GM18867 (cell line): ENCODE data around the gene WDR27.

Source experiments
- ATAC-seq: cut with Tn5 transposase; IDR thresholded peaks from one replicate; pipeline ENCODE4 v1.9.1; 2021; ENCODE audit warnings: mild to moderate bottlenecking, moderate library complexity; ENCODE audit not compliant: unreplicated experiment

The WDR27 gene

DNA sequence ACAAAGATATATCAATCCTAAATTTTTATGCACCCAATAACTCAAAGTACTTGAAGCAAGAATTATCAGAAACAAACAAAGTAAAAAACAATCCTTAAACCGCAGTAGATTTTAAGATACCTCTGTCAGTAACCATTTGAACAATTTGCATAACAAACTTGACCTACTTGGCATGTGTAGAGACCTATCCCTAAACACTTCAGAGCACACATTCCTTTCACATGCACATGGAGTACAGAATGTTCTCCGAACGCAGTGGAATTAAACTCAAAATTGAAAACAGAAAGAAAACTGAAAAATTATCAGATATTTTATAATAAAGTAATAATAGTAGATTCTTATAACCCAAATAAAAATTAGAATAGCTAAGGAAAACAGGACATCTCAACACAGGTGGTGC is 285.6 kb downstream of the WDR27 start:
- no peak for ATAC-seq

DNA sequence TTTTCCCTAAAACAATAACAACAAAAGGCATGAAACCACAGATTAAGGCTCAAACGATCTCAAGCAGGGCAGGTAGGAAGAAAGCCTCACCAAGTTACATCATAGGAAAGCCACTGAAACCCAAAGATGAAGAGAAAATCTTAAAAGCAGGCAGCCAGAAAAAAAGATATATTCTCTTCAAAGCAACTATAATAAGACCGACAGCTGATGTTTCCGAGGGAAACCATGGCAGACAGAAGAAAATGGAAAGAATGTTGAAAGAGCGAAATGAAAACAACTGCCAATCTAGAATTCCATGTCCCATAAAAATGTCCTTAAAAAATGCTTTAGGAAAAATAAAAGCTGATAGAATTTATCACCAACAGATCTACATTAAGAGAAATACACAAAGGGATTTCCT is 286.6 kb downstream of the WDR27 start:
- no peak for ATAC-seq

DNA sequence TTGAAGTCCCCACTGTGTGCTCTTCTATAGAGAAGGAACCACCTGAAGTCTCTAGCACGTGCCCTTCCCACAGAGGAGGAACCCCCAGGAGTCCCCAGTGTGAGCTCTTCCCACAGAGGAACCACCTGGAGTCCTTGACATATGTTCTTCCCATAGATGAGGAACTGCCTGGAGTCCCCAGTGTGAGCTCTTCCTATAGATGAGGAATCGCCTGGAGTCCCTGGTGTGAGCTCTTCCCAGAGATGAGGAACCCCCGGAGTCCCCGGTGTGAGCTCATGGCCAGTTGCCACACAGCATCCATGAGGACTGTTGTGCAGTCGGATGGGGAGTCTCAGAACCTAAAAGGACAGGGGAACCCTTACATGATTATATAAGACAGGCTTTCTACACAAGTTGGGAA is 290.1 kb downstream of the WDR27 start:
- no peak for ATAC-seq

- no peak for ATAC-seq
Measured at GRCh38 chr6:169411296-169411695, 290.5 kb downstream of the WDR27 start.

GRCh38 chr6:169409742-169410312 is 292.0 kb downstream of the WDR27 start:
- no peak for ATAC-seq

DNA sequence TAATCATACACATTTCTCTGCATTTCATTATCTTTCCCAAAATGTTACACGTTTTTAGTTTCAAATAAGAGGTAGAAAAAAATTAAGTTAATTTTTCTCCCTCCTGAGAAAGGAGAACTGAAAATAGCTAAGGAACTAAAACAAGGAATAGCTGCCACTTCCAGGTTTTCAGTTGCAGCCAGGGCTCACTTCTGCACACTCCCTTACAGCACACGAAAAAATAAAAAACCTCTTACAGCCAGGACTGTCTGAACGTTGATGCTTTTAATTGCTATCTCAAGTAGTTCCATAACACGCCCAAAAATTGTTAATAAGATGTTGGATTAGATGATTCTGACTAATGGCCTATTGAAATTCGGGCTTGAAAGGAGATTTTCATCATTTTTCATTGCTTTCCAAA is 294.5 kb downstream of the WDR27 start:
- ATAC-seq = no peak
